GM12864 (cell line): ENCODE results near the gene SYT1.
"Not testable (repeated sequence)": the region's sequence is repeated elsewhere in the genome, so short reads cannot be mapped to it uniquely, and the experiment has no call there.

Source experiments
- DNase-seq: peaks from one replicate; pipeline ENCODE4 v3.0.0-alpha.2; 2011; ENCODE audit warnings: low read depth
- H3K4me3 ChIP-seq: 2 replicates; pipeline ENCODE4 v1.5.1; 2011; ENCODE audit warnings: mild to moderate bottlenecking, low read depth, low read length, control low read depth
- CTCF ChIP-seq: IDR thresholded peaks from 2 replicates; pipeline ENCODE4 v1.5.1; 2011; ENCODE audit warnings: low read depth, mild to moderate bottlenecking, moderate library complexity, low read length, control low read depth, inconsistent platforms; ENCODE audit errors: missing control alignments

SYT1 gene

GRCh38 chr12:79422060-79422812 lies 557.7 kb downstream of the SYT1 start:
- TF ChIP-seq CTCF = no peak
- no peak for DNase-seq
- H3K4me3 ChIP-seq = no peak overlapping the region

- no peak overlapping the region for H3K4me3 ChIP-seq
- DNase-seq = no peak
- no peak for TF ChIP-seq CTCF
Observed at GRCh38 chr12:79423560-79423959, 559.0 kb downstream of the SYT1 start.

- no peak for DNase-seq
- no peak for TF ChIP-seq CTCF
- no peak overlapping the region for H3K4me3 ChIP-seq
Observed at GRCh38 chr12:79424109-79424721, 559.6 kb downstream of the SYT1 start.

GRCh38 chr12:79426121-79426520 lies 561.5 kb downstream of the SYT1 start:
- no peak for DNase-seq
- no peak for TF ChIP-seq CTCF
- H3K4me3 ChIP-seq = no peak overlapping the region

- not testable (repeated sequence) for DNase-seq, H3K4me3 ChIP-seq
Observed at GRCh38 chr12:79426744-79427143, 562.2 kb downstream of the SYT1 start.

GRCh38 chr12:79433465-79434072 lies 569.0 kb downstream of the SYT1 start:
- DNase-seq = no peak
- no peak overlapping the region for H3K4me3 ChIP-seq
- TF ChIP-seq CTCF = no peak

- TF ChIP-seq CTCF = no peak
- no peak for DNase-seq
- H3K4me3 ChIP-seq = no peak overlapping the region
Observed at GRCh38 chr12:79434561-79434960, 570.0 kb downstream of the SYT1 start.
